Endothelial cell of umbilical vein (primary cell): Measurements from ENCODE around the gene FAM120C.

ENCODE experiments used
- EZH2 ChIP-seq: IDR thresholded peaks from 2 replicates; pipeline ENCODE4 v1.6.1; 2012; ENCODE audit warnings: borderline replicate concordance, low read depth, mild to moderate bottlenecking, moderate library complexity, low read length, inconsistent platforms; ENCODE audit not compliant: severe bottlenecking
- FOS ChIP-seq: IDR thresholded peaks from 2 replicates; pipeline ENCODE4 v1.6.1; 2011; ENCODE audit warnings: mild to moderate bottlenecking, low read length, moderate library complexity, borderline replicate concordance; ENCODE audit not compliant: insufficient read depth
- GATA2 ChIP-seq: IDR thresholded peaks from 2 replicates; pipeline ENCODE4 v1.7.0; 2011; ENCODE audit warnings: low read depth, mild to moderate bottlenecking, moderate library complexity, mixed read lengths, low read length; ENCODE audit not compliant: insufficient read length, insufficient read depth
- JUN ChIP-seq: IDR thresholded peaks from 2 replicates; pipeline ENCODE4 v1.6.1; 2011; ENCODE audit warnings: borderline replicate concordance, low read depth; ENCODE audit not compliant: insufficient read length, insufficient read depth
- MYC ChIP-seq: IDR thresholded peaks from one replicate; pipeline ENCODE4 v1.6.1; 2011; ENCODE audit warnings: mild to moderate bottlenecking, low read depth, low read length
- POLR2A ChIP-seq: IDR thresholded peaks from 2 replicates; pipeline ENCODE4 v1.6.1; 2012; ENCODE audit warnings: low read depth, mild to moderate bottlenecking, control low read depth, low read length
- POLR2AphosphoS5 ChIP-seq: IDR thresholded peaks from 2 replicates; pipeline ENCODE4 v1.6.1; 2012; ENCODE audit warnings: low read depth, mild to moderate bottlenecking, control low read depth, low read length, moderate library complexity; ENCODE audit not compliant: insufficient read depth
- TF ChIP-seq, protein P1 (sequence below), 2 donors: IDR thresholded peaks; 1 replicate in 1 of 2; 2 replicates in 1 of 2; pipeline ENCODE4 v1.5.1; 2011; ENCODE audit warnings: low read length in 2 of 2, mild to moderate bottlenecking in 2 of 2, moderate library complexity in 2 of 2, control low read depth in 1 of 2, inconsistent platforms in 1 of 2, low read depth in 1 of 2; ENCODE audit not compliant: insufficient read depth in 1 of 2; ENCODE audit errors: extremely low read depth in 1 of 2
- TF ChIP-seq, protein P2 (sequence below): IDR thresholded peaks from 2 replicates; pipeline ENCODE4 v1.6.1; 2011; ENCODE audit not compliant: insufficient read depth, insufficient read length

DNA sequence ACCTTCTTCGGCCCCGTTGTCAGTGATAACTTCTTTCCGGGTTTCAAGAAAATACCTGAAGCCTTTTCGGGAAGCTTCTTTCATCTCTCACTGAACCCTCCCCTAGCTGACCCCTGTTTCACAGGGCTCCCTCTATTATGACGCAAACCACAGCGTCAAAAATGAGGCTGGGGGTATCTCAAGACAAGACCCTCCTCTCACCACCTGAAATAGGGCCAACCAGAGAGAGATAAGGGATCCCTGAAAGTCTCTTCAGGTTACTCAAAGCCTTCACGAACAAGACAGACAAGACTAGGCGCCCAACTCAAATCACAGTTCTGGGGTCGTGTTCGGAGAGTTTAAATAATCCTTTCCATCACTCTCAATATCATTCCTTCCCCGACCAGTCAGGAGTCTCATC is 140.0 kb downstream of the FAM120C start:
- TF ChIP-seq, protein P1, sequence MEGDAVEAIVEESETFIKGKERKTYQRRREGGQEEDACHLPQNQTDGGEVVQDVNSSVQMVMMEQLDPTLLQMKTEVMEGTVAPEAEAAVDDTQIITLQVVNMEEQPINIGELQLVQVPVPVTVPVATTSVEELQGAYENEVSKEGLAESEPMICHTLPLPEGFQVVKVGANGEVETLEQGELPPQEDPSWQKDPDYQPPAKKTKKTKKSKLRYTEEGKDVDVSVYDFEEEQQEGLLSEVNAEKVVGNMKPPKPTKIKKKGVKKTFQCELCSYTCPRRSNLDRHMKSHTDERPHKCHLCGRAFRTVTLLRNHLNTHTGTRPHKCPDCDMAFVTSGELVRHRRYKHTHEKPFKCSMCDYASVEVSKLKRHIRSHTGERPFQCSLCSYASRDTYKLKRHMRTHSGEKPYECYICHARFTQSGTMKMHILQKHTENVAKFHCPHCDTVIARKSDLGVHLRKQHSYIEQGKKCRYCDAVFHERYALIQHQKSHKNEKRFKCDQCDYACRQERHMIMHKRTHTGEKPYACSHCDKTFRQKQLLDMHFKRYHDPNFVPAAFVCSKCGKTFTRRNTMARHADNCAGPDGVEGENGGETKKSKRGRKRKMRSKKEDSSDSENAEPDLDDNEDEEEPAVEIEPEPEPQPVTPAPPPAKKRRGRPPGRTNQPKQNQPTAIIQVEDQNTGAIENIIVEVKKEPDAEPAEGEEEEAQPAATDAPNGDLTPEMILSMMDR (IDR thresholded peaks at IDR 0.05; ENCODE audit: extremely low read depth in 1 of 2, insufficient read depth in 1 of 2, low read depth in 1 of 2, low read length in 2 of 2): no peak
- TF ChIP-seq POLR2A (no peak), EZH2 (no peak), JUN (no peak), POLR2AphosphoS5 (no peak), MYC (no peak), GATA2 (no peak), FOS (no peak)
- TF ChIP-seq, protein P2, sequence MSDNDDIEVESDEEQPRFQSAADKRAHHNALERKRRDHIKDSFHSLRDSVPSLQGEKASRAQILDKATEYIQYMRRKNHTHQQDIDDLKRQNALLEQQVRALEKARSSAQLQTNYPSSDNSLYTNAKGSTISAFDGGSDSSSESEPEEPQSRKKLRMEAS: no peak
